B cell (primary cell): Measurements from ENCODE around the gene KRT222.

Source experiments
- EZH2 ChIP-seq: IDR thresholded peaks from 2 replicates; pipeline ENCODE4 v1.6.1; 2012; ENCODE audit warnings: borderline replicate concordance, low read depth, mild to moderate bottlenecking, moderate library complexity, low read length; ENCODE audit not compliant: insufficient read depth, poor library complexity, severe bottlenecking
- TF ChIP-seq, protein P1 (sequence below): fragments of 200-600 bp; IDR thresholded peaks from one replicate; pipeline ENCODE4 v1.8.0; 2022; ENCODE audit warnings: antibody characterized with exemption, mild to moderate bottlenecking

DNA sequence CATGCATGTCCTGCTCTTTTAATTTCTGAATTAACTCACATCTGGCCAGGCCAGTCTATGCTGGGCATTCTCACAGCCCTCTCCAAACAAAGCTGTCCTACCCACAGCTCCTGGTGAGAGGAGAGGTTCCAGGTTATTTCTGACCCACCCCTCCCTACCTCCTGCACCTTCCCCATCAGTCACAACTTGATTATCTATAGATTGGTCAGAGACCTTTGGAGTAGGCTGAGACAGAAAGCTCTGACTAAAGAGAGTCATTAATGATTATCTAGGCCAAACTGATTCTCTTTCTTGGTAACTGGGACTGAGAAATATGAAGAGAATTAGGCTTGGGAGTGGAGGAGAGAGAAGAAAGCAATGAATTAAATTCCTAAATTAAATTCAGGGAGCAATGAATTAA is 1.4 kb upstream of the KRT222 start:
- TF ChIP-seq EZH2, result no peak
- TF ChIP-seq, protein P1, sequence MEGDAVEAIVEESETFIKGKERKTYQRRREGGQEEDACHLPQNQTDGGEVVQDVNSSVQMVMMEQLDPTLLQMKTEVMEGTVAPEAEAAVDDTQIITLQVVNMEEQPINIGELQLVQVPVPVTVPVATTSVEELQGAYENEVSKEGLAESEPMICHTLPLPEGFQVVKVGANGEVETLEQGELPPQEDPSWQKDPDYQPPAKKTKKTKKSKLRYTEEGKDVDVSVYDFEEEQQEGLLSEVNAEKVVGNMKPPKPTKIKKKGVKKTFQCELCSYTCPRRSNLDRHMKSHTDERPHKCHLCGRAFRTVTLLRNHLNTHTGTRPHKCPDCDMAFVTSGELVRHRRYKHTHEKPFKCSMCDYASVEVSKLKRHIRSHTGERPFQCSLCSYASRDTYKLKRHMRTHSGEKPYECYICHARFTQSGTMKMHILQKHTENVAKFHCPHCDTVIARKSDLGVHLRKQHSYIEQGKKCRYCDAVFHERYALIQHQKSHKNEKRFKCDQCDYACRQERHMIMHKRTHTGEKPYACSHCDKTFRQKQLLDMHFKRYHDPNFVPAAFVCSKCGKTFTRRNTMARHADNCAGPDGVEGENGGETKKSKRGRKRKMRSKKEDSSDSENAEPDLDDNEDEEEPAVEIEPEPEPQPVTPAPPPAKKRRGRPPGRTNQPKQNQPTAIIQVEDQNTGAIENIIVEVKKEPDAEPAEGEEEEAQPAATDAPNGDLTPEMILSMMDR, result no peak
